ENCODE data around the gene CLN6. TPM values are rescaled to one million over a fixed set of nuclear protein-coding genes. Genes with fewer than 3 reads are reported as not detected.
"Not testable (repeated sequence)": the region's sequence is repeated elsewhere in the genome, so short reads cannot be mapped to it uniquely, and the experiment has no call there.

Gene CLN6
- total RNA-seq, 5 donors from 2014 or later (not counting 1 experiment from before 2014, with no cell fraction given), result 15.4 to 24.0 (median 17.9) TPM

GRCh38 chr15:68244235-68244634 lies 14.7 kb upstream of the CLN6 start:
- Histone ChIP-seq H3K9me3 (no peaks in the 10 kb centered on the region), H3K36me3 (ENCODE audit: control insufficient read depth in 2 of 2, extremely low read depth in 1 of 2, insufficient read depth in 1 of 2, low read length in 1 of 2) (no peaks in the 10 kb centered on the region), H3K27ac (ENCODE audit: low read length) (no peak overlapping the region), H3K4me3 (ENCODE audit: control insufficient read depth in 1 of 2, extremely low read depth in 1 of 2, low read length in 1 of 2) (no peak overlapping the region), H3K4me1 (ENCODE audit: control insufficient read depth in 1 of 2, extremely low read depth in 1 of 2, insufficient read depth in 2 of 2, low read length in 2 of 2) (no peaks in the 10 kb centered on the region), H3K27me3 (replicated peaks in 1 of 2; ENCODE audit: control insufficient read depth in 2 of 2, extremely low read depth in 1 of 2, insufficient read depth in 2 of 2, low read length in 1 of 2) (no peaks in the 10 kb centered on the region)
- Mint-ChIP-seq H3K27me3 (peaks cover 10 to 14% of the 10 kb centered on the region in 2 donors), H3K36me3 (peaks cover 6% of the 10 kb centered on the region), H3K27ac (no peak overlapping the region), H3K4me1 (no peaks in the 10 kb centered on the region), H3K9me3 (peaks cover 11 to 26% (median 11%) of the 10 kb centered on the region in 3 donors), H3K4me3 (no peak overlapping the region)
- ATAC-seq (replicated peaks in 1 of 4) (no peak), DNase-seq (no peak)
- POLR2A ChIA-PET, result no interaction called here
- CTCF ChIA-PET, result interaction anchor here in 1 of 2 donors (0.6 kb wide), 2 partner anchors 191 to 786 kb away, joined by 3 to 5 read pairs; no protein-coding TSS in a partner anchor
- no CpG with 5 or more reads among the region's 1 CpG for WGBS (ENCODE audit: insufficient coverage)

GRCh38 chr15:68241088-68241935 lies 11.8 kb upstream of the CLN6 start:
- CTCF ChIA-PET, result interaction anchor here in 1 of 2 donors (0.6 kb wide), 1 partner anchor 9 kb away, joined by 3 read pairs; no protein-coding TSS in a partner anchor
- Mint-ChIP-seq H3K4me1 (no peaks in the 10 kb centered on the region), H3K27ac (no peak overlapping the region), H3K4me3 (no peak overlapping the region), H3K9me3 (peaks cover 11 to 26% (median 11%) of the 10 kb centered on the region in 3 donors), H3K36me3 (peaks cover 6% of the 10 kb centered on the region), H3K27me3 (peaks cover 0 to 6% of the 10 kb centered on the region in 2 donors)
- DNase-seq (no peak), ATAC-seq (replicated peaks in 1 of 4) (no peak)
- Histone ChIP-seq H3K27ac (ENCODE audit: low read length) (no peak overlapping the region), H3K9me3 (no peaks in the 10 kb centered on the region), H3K4me3 (ENCODE audit: control insufficient read depth in 1 of 2, extremely low read depth in 1 of 2, low read length in 1 of 2) (no peak overlapping the region), H3K27me3 (replicated peaks in 1 of 2; ENCODE audit: control insufficient read depth in 2 of 2, extremely low read depth in 1 of 2, insufficient read depth in 2 of 2, low read length in 1 of 2) (no peaks in the 10 kb centered on the region), H3K4me1 (ENCODE audit: control insufficient read depth in 1 of 2, extremely low read depth in 1 of 2, insufficient read depth in 2 of 2, low read length in 2 of 2) (no peaks in the 10 kb centered on the region), H3K36me3 (ENCODE audit: control insufficient read depth in 2 of 2, extremely low read depth in 1 of 2, insufficient read depth in 1 of 2, low read length in 1 of 2) (no peaks in the 10 kb centered on the region)
- POLR2A ChIA-PET, result no interaction called here
- 73% methylated on average over 3 of the region's 5 CpGs for WGBS (ENCODE audit: insufficient coverage)

GRCh38 chr15:68239025-68239424 lies 9.5 kb upstream of the CLN6 start:
- H3K27me3 ChIP-seq (replicated peaks in 1 of 2; ENCODE audit: control insufficient read depth in 2 of 2, extremely low read depth in 1 of 2, insufficient read depth in 2 of 2, low read length in 1 of 2), result peaks cover 0 to 9% of the 10 kb centered on the region in 2 experiments
- peaks cover 0 to 2% of the 10 kb centered on the region in 2 donors for H3K27me3 Mint-ChIP-seq
- H3K4me3 ChIP-seq (ENCODE audit: control insufficient read depth in 1 of 2, extremely low read depth in 1 of 2, low read length in 1 of 2), result no peak overlapping the region
- POLR2A ChIA-PET, result no interaction called here
- H3K4me1 ChIP-seq (ENCODE audit: control insufficient read depth in 1 of 2, extremely low read depth in 1 of 2, insufficient read depth in 2 of 2, low read length in 2 of 2), result no peaks in the 10 kb centered on the region
- H3K36me3 Mint-ChIP-seq, result no peaks in the 10 kb centered on the region
- no peaks in the 10 kb centered on the region for H3K36me3 ChIP-seq (ENCODE audit: control insufficient read depth in 2 of 2, extremely low read depth in 1 of 2, insufficient read depth in 1 of 2, low read length in 1 of 2)
- no peak overlapping the region for H3K27ac Mint-ChIP-seq
- DNase-seq, result no peak
- no peaks in the 10 kb centered on the region for H3K4me1 Mint-ChIP-seq
- CTCF ChIA-PET, result no interaction called here
- ATAC-seq (replicated peaks in 1 of 4), result no peak
- no peaks in the 10 kb centered on the region for H3K9me3 ChIP-seq
- peaks cover 3 to 17% (median 11%) of the 10 kb centered on the region in 3 donors for H3K9me3 Mint-ChIP-seq
- no peak overlapping the region for H3K27ac ChIP-seq (ENCODE audit: low read length)
- no peak overlapping the region for H3K4me3 Mint-ChIP-seq

- H3K36me3 Mint-ChIP-seq, result no peaks in the 10 kb centered on the region
- no peak overlapping the region for H3K4me3 Mint-ChIP-seq
- H3K4me1 Mint-ChIP-seq, result peaks cover 2 to 8% (median 3%) of the 10 kb centered on the region in 3 donors
- Histone ChIP-seq H3K4me3 (ENCODE audit: control insufficient read depth in 1 of 2, extremely low read depth in 1 of 2, low read length in 1 of 2) (no peak overlapping the region), H3K9me3 (no peaks in the 10 kb centered on the region), H3K27ac (ENCODE audit: low read length) (no peak overlapping the region), H3K36me3 (ENCODE audit: control insufficient read depth in 2 of 2, extremely low read depth in 1 of 2, insufficient read depth in 1 of 2, low read length in 1 of 2) (no peaks in the 10 kb centered on the region), H3K4me1 (ENCODE audit: control insufficient read depth in 1 of 2, extremely low read depth in 1 of 2, insufficient read depth in 2 of 2, low read length in 2 of 2) (peaks cover 0 to 4% of the 10 kb centered on the region in 2 experiments), H3K27me3 (replicated peaks in 1 of 2; ENCODE audit: control insufficient read depth in 2 of 2, extremely low read depth in 1 of 2, insufficient read depth in 2 of 2, low read length in 1 of 2) (peaks cover 0 to 29% of the 10 kb centered on the region in 2 experiments)
- no peaks in the 10 kb centered on the region for H3K9me3 Mint-ChIP-seq
- no peak overlapping the region for H3K27ac Mint-ChIP-seq
- CTCF ChIA-PET, result interaction anchor here in 1 of 2 donors (0.7 kb wide), 1 partner anchor 15 kb away, joined by 3 read pairs; no protein-coding TSS in a partner anchor
- POLR2A ChIA-PET, result no interaction called here
- WGBS (ENCODE audit: insufficient coverage), result no CpG with 5 or more reads among the region's 4 CpGs
- ATAC-seq (replicated peaks in 1 of 4), result no peak
- DNase-seq, result no peak
- peaks cover 4 to 7% of the 10 kb centered on the region in 2 donors for H3K27me3 Mint-ChIP-seq
Measured at GRCh38 chr15:68235022-68235421, 5.5 kb upstream of the CLN6 start.

GRCh38 chr15:68234520-68234919 lies 5.0 kb upstream of the CLN6 start:
- not testable (repeated sequence) for ATAC-seq (replicated peaks in 1 of 4); H3K4me3 Mint-ChIP-seq
- peaks cover 6 to 11% (median 6%) of the 10 kb centered on the region in 3 donors for H3K4me1 Mint-ChIP-seq

GRCh38 chr15:68234060-68234459 lies 4.5 kb upstream of the CLN6 start:
- Mint-ChIP-seq H3K9me3 (no peaks in the 10 kb centered on the region), H3K4me1 (peaks cover 6 to 11% (median 6%) of the 10 kb centered on the region in 3 donors), H3K4me3 (no peak overlapping the region), H3K27me3 (peaks cover 4 to 7% of the 10 kb centered on the region in 2 donors), H3K27ac (no peak overlapping the region), H3K36me3 (no peaks in the 10 kb centered on the region)
- Histone ChIP-seq H3K4me1 (ENCODE audit: control insufficient read depth in 1 of 2, extremely low read depth in 1 of 2, insufficient read depth in 2 of 2, low read length in 2 of 2) (peaks cover 0 to 7% of the 10 kb centered on the region in 2 experiments), H3K9me3 (no peaks in the 10 kb centered on the region), H3K27ac (ENCODE audit: low read length) (no peak overlapping the region), H3K4me3 (ENCODE audit: control insufficient read depth in 1 of 2, extremely low read depth in 1 of 2, low read length in 1 of 2) (no peak overlapping the region), H3K36me3 (ENCODE audit: control insufficient read depth in 2 of 2, extremely low read depth in 1 of 2, insufficient read depth in 1 of 2, low read length in 1 of 2) (no peaks in the 10 kb centered on the region), H3K27me3 (replicated peaks in 1 of 2; ENCODE audit: control insufficient read depth in 2 of 2, extremely low read depth in 1 of 2, insufficient read depth in 2 of 2, low read length in 1 of 2) (peaks cover 0 to 29% of the 10 kb centered on the region in 2 experiments)
- 95% methylated on average over 4 of the region's 6 CpGs for WGBS (ENCODE audit: insufficient coverage)
- no peak for ATAC-seq (replicated peaks in 1 of 4)
- ChIA-PET CTCF (no interaction called here), POLR2A (no interaction called here)
- no peak for DNase-seq

More at GRCh38 chr15:68234520-68234919, 5.0 kb upstream of the CLN6 start:
- 100% methylated on average over 4 of the region's 9 CpGs for WGBS (ENCODE audit: insufficient coverage)
- CTCF ChIA-PET; DNase-seq; H3K27ac ChIP-seq (ENCODE audit: low read length); H3K9me3 Mint-ChIP-seq; H3K36me3 ChIP-seq (ENCODE audit: control insufficient read depth in 2 of 2, extremely low read depth in 1 of 2, insufficient read depth in 1 of 2, low read length in 1 of 2); POLR2A ChIA-PET; H3K36me3 Mint-ChIP-seq; H3K27ac Mint-ChIP-seq; H3K27me3 Mint-ChIP-seq; H3K4me3 ChIP-seq (ENCODE audit: control insufficient read depth in 1 of 2, extremely low read depth in 1 of 2, low read length in 1 of 2); H3K9me3 ChIP-seq; H3K4me1 ChIP-seq (ENCODE audit: control insufficient read depth in 1 of 2, extremely low read depth in 1 of 2, insufficient read depth in 2 of 2, low read length in 2 of 2): not testable (repeated sequence)
- H3K27me3 ChIP-seq (replicated peaks in 1 of 2; ENCODE audit: control insufficient read depth in 2 of 2, extremely low read depth in 1 of 2, insufficient read depth in 2 of 2, low read length in 1 of 2), result peaks cover 0 to 29% of the 10 kb centered on the region in 2 experiments
